Body of pancreas (tissue), 4 donors: Measurements from ENCODE around the gene ANXA10. TPM values are rescaled to one million over a fixed set of nuclear protein-coding genes. Genes with fewer than 3 reads are reported as not detected.

Experiments
- ATAC-seq: fragments of 150-250 bp; one replicate; pipeline ENCODE4 v1.9.1; 2016
- DNase-seq, 4 donors: peaks; one replicate each; pipeline ENCODE4 v3.0.0-alpha.2; 2019
- H3K27ac ChIP-seq, 4 donors: fragments of 200-600 bp; sonication (generic); 1 replicate in 3 of 4; 2 replicates in 1 of 4; pipeline versions ENCODE4 v1.5.1 to v1.6.1; 2016 to 2019; ENCODE audit warnings: mild to moderate bottlenecking in 1 of 4, mixed read lengths in 1 of 4, moderate library complexity in 1 of 4
- H3K27me3 ChIP-seq, 2 donors: fragments of 200-600 bp; sonication (generic); one replicate each; pipeline ENCODE4 v1.6.0; 2016; ENCODE audit warnings: mild to moderate bottlenecking in 1 of 2
- H3K36me3 ChIP-seq, 2 donors: fragments of 200-600 bp; sonication (generic); replicated peaks in 1 of 2; 2 replicates each; pipeline ENCODE4 v1.5.1; 2016; ENCODE audit warnings: low read depth in 2 of 2; ENCODE audit not compliant: insufficient read depth in 1 of 2
- H3K4me1 ChIP-seq: fragments of 200-600 bp; sonication (generic); one replicate; pipeline ENCODE4 v1.6.0; 2016
- H3K4me3 ChIP-seq, 2 donors: fragments of 200-600 bp; sonication (generic); 1 replicate in 1 of 2; 2 replicates in 1 of 2; pipeline ENCODE4 v1.5.1; 2016 to 2019
- H3K9me3 ChIP-seq, 3 donors: fragments of 200-600 bp; sonication (generic); 1 replicate in 2 of 3; 2 replicates in 1 of 3; pipeline ENCODE4 v1.5.1; 2016
- CTCF ChIP-seq, 7 experiments: fragments of 450-650 bp in 4 of 7; fragments of 200-600 bp in 3 of 7; sonication (generic) in 3 of 7; IDR thresholded peaks; one replicate each; pipeline ENCODE4 v1.5.1; 2016 to 2019; ENCODE audit warnings: antibody characterized with exemption in 7 of 7
- POLR2A ChIP-seq, 3 donors: fragments of 450-650 bp; IDR thresholded peaks; one replicate each; pipeline ENCODE4 v1.6.1; 2016; ENCODE audit warnings: antibody characterized with exemption in 3 of 3, mild to moderate bottlenecking in 2 of 3
- WGBS, 2 donors: methylation state at CpG; one replicate each; pipeline ENCODE4 v1.1.5; 2017; 5-methylcytosine and 5-hydroxymethylcytosine counted together
- intact Hi-C: fragments of 100-400 bp; cut with DNase I; formaldehyde crosslinking; loops from one replicate; pipeline ENCODE4 v1.15.1; 2023
- total RNA-seq, 2 donors: library from RNA; depleted of rRNA; stranded (reverse); fragments of >200 nt; gene quantifications; one replicate each; pipeline ENCODE4 v1.1.0, GENCODE V29; 2016

The ANXA10 gene
- total RNA-seq, 2 donors from 2014 or later: 14.0 TPM; not detected in 1

GRCh38 chr4:168095776-168096406 is 3.6 kb downstream of the ANXA10 start:
- Histone ChIP-seq H3K4me1 (no peaks in the 10 kb centered on the region), H3K27me3 (no peaks in the 10 kb centered on the region), H3K4me3 (no peak overlapping the region), H3K27ac (no peak overlapping the region), H3K9me3 (no peaks in the 10 kb centered on the region), H3K36me3 (no peaks in the 10 kb centered on the region)
- no peak for ATAC-seq
- TF ChIP-seq CTCF (IDR thresholded peaks at IDR 0.05): no peak
- no peak for TF ChIP-seq POLR2A (IDR thresholded peaks at IDR 0.05)
- intact Hi-C loops: no loop called here
- 85 to 87% methylated on average over 2 of the region's 2 CpGs for WGBS, 2 donors
- no peak for DNase-seq

GRCh38 chr4:168096407-168096784 is 4.1 kb downstream of the ANXA10 start:
- H3K36me3 ChIP-seq: no peaks in the 10 kb centered on the region
- ATAC-seq: no peak
- no peaks in the 10 kb centered on the region for H3K27me3 ChIP-seq
- no peak for DNase-seq
- H3K4me3 ChIP-seq: no peak overlapping the region
- 78% methylated on average over 1 of the region's 1 CpG for WGBS, 2 donors
- H3K27ac ChIP-seq: no peak overlapping the region
- no peaks in the 10 kb centered on the region for H3K9me3 ChIP-seq
- H3K4me1 ChIP-seq: no peaks in the 10 kb centered on the region
- TF ChIP-seq CTCF (IDR thresholded peaks at IDR 0.05) (no peak), POLR2A (IDR thresholded peaks at IDR 0.05) (no peak)
- intact Hi-C loops: no loop called here

GRCh38 chr4:168097161-168097560 is 4.8 kb downstream of the ANXA10 start:
- ATAC-seq: no peak
- no peak for TF ChIP-seq CTCF (IDR thresholded peaks at IDR 0.05)
- no peak for TF ChIP-seq POLR2A (IDR thresholded peaks at IDR 0.05)
- DNase-seq: no peak
- H3K36me3 ChIP-seq: no peaks in the 10 kb centered on the region
- 82 to 96% methylated on average over 2 of the region's 2 CpGs for WGBS, 2 donors
- H3K27me3 ChIP-seq: no peaks in the 10 kb centered on the region
- no peak overlapping the region for H3K4me3 ChIP-seq
- H3K27ac ChIP-seq: no peak overlapping the region
- no peaks in the 10 kb centered on the region for H3K9me3 ChIP-seq
- intact Hi-C loops: no loop called here
- no peaks in the 10 kb centered on the region for H3K4me1 ChIP-seq

GRCh38 chr4:168098248-168098717 is 5.9 kb downstream of the ANXA10 start:
- intact Hi-C loops: no loop called here
- H3K27me3 ChIP-seq: no peaks in the 10 kb centered on the region
- WGBS, 2 donors: 11 to 18% methylated on average over 1 of the region's 1 CpG
- H3K4me1 ChIP-seq: no peaks in the 10 kb centered on the region
- H3K36me3 ChIP-seq: no peaks in the 10 kb centered on the region
- DNase-seq (no peak), ATAC-seq (no peak)
- TF ChIP-seq CTCF (IDR thresholded peaks at IDR 0.05) (no peak), POLR2A (IDR thresholded peaks at IDR 0.05) (no peak)
- H3K27ac ChIP-seq: no peak overlapping the region
- no peak overlapping the region for H3K4me3 ChIP-seq
- H3K9me3 ChIP-seq: no peaks in the 10 kb centered on the region

GRCh38 chr4:168099195-168099594 is 6.9 kb downstream of the ANXA10 start:
- DNase-seq (no peak), ATAC-seq (no peak)
- H3K27me3 ChIP-seq: no peaks in the 10 kb centered on the region
- 71 to 78% methylated on average over 3 of the region's 3 CpGs for WGBS, 2 donors
- no peak overlapping the region for H3K27ac ChIP-seq
- intact Hi-C loops: no loop called here
- H3K4me1 ChIP-seq: no peaks in the 10 kb centered on the region
- no peaks in the 10 kb centered on the region for H3K36me3 ChIP-seq
- H3K4me3 ChIP-seq: no peak overlapping the region
- H3K9me3 ChIP-seq: no peaks in the 10 kb centered on the region
- TF ChIP-seq CTCF (IDR thresholded peaks at IDR 0.05) (no peak), POLR2A (IDR thresholded peaks at IDR 0.05) (no peak)
